ES-I3 (cell line): ENCODE measurements around the gene AGXT.

Experiments used
- H3K36me3 ChIP-seq: 2 replicates; pipeline ENCODE4 v1.6.1; 2013; ENCODE audit warnings: mild to moderate bottlenecking, low read length, control low read depth, moderate library complexity; ENCODE audit not compliant: insufficient read depth
- H3K4me1 ChIP-seq: 2 replicates; pipeline ENCODE4 v1.6.1; 2013; ENCODE audit warnings: mild to moderate bottlenecking, control low read depth, low read length; ENCODE audit not compliant: insufficient read depth
- H3K9ac ChIP-seq: 2 replicates; pipeline ENCODE4 v1.6.1; 2013; ENCODE audit warnings: low read depth, mild to moderate bottlenecking, low read length, moderate library complexity
- H3K9me3 ChIP-seq: 2 replicates; pipeline ENCODE4 v1.6.1; 2013; ENCODE audit warnings: mild to moderate bottlenecking, low read length, moderate library complexity; ENCODE audit not compliant: control insufficient read depth, insufficient read depth

AGXT gene

DNA sequence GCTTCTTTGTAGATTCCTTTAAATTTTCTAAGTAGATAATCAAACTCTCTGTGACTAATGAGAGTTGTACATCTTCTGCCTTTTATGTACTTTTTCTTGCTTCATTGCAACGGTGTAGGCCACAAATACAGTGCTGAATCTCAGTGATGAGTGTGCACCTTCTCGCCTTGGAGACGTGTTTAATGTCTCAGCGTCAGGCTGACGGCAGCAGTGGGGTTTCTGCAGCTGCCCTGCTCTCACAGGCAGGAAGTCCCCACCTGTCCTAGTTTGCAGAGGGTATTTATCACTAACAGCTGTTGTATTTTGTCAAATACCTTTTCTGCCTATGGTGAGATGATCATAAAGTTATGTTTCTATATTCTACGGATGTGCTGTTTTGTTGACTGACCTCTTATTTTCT is 13.3 kb downstream of the AGXT start:
- H3K9me3 ChIP-seq, result no peaks in the 10 kb centered on the region

DNA sequence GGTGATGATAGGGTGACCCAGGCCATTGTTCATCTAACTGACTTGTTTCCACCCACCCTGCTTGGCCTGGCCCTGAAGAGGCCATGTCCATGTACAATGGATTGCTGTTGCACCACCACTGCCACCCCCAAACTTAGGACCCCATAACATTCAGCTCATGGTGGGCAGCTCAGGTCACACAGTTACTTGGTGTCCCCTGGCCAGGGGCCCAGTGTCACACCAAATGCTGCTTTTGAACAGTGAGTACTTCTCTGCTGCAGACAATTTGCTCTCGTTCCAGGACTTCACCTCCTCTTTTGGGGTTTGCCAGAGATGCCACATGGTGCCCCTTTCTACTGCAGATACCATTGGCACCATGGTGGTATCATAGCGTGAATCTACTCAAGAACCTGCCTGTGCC is 15.6 kb downstream of the AGXT start:
- H3K4me1 ChIP-seq, result no peaks in the 10 kb centered on the region
- H3K9me3 ChIP-seq, result no peaks in the 10 kb centered on the region
- no peak overlapping the region for H3K9ac ChIP-seq
- H3K36me3 ChIP-seq, result no peaks in the 10 kb centered on the region

More for the DNA sequence above, 13.3 kb downstream of the AGXT start:
- Histone ChIP-seq H3K9ac (no peak overlapping the region), H3K4me1 (no peaks in the 10 kb centered on the region), H3K36me3 (no peaks in the 10 kb centered on the region)

DNA sequence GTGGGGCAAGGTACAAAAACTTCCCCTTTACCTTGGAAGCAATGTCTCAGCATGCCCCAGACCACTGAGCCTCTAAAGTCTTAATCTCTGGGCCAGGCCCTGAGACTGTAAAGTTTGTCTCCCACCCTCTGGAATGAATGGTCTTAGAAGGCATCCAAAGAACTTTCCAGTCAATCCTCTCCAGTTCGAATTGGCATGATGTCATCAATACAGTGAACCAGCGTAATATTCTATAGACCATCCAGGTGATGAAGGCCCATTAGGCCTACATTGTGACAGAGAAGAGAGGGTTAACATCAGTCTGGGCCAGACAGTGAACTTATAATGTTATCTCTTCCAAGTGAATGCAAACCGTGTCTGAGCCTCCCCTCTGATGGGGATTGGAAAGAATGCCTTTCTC is 16.1 kb downstream of the AGXT start:
- H3K9ac ChIP-seq, result no peak overlapping the region
- H3K9me3 ChIP-seq, result no peaks in the 10 kb centered on the region
- H3K4me1 ChIP-seq, result no peaks in the 10 kb centered on the region
- no peaks in the 10 kb centered on the region for H3K36me3 ChIP-seq

DNA sequence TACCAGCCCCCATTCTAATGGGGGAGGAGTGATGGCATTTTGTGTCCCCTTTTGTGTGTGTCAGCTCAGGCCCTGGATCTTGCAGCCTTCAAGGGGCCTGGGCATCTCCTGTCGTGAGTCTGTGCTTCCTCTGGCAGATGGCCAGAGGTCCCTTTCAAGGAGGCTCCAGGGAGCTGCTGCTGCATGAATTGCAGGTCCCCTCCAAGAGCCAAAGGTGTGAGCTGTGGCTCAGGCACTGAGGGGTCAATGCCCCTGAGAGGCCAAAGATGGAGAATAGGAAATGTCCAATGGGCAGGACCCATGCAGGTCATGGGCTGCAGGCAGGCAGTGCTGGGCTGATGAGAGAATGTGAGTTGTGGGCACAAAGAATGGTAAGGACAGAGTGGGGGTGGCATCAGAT is 16.9 kb downstream of the AGXT start:
- no peaks in the 10 kb centered on the region for H3K4me1 ChIP-seq
- H3K36me3 ChIP-seq, result no peaks in the 10 kb centered on the region
- H3K9me3 ChIP-seq, result no peaks in the 10 kb centered on the region
- no peak overlapping the region for H3K9ac ChIP-seq

DNA sequence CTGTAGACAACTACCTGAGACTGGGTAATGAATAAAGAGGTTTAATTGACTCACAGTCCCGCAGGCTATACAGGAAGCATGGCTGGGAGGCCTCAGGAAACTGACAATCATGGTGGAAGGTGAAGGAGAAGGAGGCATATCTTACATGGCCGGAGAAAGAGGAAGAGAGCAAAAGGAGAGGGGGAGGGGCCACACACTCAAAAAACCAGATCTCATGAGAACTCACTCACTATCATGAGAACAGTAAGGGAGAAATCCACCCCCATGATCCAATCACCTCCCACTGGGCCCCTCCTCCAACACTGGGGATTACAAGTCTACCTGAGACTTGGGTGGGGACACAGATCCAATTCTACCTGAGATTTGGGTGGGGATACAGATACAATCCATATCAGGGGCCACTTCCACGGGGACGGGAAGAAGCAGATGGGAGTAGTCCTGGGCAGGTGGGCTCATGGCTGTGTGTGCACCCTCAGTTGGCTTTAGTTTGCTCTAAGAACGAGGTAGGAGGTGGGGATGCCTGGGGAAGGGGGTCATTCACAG is 17.5 kb downstream of the AGXT start:
- H3K4me1 ChIP-seq, result no peaks in the 10 kb centered on the region
- H3K9ac ChIP-seq, result no peak overlapping the region
- no peaks in the 10 kb centered on the region for H3K9me3 ChIP-seq
- no peaks in the 10 kb centered on the region for H3K36me3 ChIP-seq

DNA sequence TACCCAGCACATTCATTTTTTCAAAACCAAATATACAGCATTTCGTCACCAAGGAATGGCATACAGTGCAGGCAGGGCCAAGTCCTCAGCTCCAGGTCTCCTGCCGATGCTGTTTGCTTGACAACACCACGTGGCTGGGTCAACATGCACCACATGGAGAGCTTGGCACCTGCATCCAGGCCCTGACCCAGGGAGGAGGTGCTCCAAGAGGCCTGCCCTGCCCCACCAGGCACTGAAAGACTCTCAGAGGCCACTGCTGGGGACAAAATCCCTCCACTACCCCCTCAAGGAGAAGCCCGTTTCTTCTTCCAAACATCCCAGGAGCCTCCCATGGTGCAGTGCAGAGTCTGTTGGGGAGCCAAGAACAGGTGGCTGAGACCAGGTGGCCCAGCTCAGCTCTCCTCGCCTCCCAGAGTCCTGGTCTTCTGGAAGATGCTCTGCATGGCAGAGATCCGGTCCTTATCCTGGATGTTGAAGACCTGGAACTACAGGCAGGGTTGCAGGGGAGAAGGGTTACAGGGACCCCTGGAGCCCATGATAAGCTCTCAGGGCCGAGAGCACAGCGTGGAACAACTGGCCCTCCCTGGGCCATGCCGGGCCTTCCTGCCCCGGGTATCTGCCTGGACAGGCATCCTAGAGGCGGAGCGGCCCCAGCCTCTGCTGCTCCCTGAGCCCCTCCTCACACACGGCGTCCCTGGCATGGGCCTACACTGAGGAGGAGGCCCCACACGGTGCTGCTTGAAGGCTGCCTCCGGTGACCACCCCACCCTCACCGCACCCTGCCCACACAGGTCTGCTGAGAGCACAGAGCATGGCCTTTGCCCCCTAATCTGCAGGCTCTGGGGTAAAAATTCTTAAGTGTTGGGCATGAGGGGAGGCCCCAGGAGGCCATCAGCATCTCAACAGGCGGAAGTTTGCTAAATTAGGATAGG is 18.3 kb downstream of the AGXT start:
- Histone ChIP-seq H3K9me3 (no peaks in the 10 kb centered on the region), H3K9ac (no peak overlapping the region), H3K36me3 (no peaks in the 10 kb centered on the region), H3K4me1 (no peaks in the 10 kb centered on the region)

DNA sequence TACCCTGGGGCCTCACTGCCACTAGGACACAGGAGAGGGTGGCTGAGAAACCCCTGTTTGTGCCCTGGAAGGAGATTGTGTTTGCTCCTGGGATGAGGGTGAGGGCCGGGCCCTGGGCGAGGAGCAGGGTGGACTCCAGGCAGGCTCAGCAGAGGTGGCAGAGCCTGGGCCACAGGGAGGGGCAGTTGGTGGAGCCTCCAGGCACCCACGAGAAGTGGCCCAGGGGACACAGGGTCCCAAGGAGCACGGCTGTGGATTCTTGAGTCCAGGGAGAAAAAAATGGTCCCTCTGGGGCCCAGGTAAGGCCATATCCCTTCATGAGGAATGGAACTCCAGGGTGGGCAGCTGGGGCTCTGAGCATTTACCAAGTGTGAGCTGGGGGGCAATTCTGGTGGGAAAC is 19.0 kb downstream of the AGXT start:
- H3K9ac ChIP-seq, result no peak overlapping the region
- H3K36me3 ChIP-seq, result no peaks in the 10 kb centered on the region
- no peaks in the 10 kb centered on the region for H3K4me1 ChIP-seq
- H3K9me3 ChIP-seq, result no peaks in the 10 kb centered on the region

DNA sequence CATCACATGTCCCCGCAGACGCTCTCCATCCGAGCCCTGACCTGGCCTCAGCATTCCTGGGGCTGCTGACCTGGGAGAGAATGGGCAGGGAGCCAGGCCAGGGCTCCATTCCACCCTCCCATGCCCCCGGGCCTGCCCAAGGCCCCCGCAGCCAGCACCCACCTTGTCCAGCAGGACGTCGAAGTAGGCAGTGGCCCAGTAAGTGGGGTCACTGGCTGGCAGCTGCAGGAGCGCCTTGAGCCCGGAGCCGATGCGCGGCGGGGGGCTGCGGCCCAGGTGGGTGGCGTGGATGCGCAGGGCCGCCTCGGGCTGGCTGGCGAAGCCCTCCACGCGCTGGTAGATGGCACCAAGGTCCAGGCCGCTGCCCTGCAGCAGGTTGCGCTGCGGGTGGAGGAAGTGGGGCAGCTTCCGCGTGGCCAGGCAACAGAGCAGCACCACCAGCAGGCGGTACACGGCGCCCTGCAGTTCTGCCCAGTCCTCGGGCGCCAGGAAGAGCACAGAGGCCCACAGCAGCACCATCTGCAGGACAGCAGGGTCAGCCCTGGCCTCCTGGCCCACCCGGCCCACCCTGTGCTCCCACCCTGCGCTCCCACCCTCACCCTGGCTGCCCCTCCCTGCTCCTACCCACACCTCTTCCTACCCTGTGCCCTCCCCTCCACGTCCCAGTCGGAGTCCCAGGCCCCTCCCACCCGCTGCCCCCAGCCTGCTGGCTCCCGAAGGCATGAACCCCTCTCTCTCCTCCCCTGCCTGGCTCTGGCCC is 19.7 kb downstream of the AGXT start:
- Histone ChIP-seq H3K36me3 (no peaks in the 10 kb centered on the region), H3K9me3 (no peaks in the 10 kb centered on the region), H3K4me1 (no peaks in the 10 kb centered on the region; the same call in 1 of the 2 replicates), H3K9ac (no peak overlapping the region)

DNA sequence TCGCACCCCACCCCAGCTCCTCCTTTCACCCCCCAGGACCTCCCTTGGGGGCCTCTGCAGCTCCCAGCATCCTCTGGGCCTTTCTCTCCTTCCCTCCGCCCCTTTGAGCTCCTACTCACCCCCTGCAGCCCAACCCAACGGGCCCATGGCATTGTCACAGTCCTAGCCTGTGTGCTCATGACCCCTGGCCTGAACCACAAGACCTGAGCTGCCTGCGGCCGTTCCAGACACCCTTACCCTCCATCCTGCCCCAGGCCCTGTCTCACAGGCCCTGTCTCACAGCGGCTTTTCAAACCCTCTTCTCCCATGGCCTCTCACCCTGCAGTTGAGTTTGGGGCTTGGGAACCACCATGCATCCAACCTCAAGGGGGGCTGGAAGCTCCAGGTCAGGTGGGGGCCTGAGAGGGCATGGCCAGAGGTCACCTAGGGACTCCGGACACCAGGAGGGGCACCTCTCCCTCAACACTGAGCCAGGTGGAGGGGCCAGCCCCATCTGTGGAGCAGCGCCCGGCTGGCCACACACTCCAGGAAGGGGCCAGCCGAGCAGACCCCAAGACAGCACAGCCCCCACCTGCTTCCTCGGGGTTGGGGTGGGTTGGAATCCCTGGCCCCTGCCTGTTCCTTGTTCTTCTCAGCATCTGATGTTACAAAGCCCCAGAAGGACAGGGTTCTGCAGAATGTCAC is 20.4 kb downstream of the AGXT start:
- Histone ChIP-seq H3K9ac (no peak overlapping the region), H3K36me3 (no peaks in the 10 kb centered on the region), H3K9me3 (no peaks in the 10 kb centered on the region), H3K4me1 (peaks cover 6% of the 10 kb centered on the region; the same call in 1 of the 2 replicates)

DNA sequence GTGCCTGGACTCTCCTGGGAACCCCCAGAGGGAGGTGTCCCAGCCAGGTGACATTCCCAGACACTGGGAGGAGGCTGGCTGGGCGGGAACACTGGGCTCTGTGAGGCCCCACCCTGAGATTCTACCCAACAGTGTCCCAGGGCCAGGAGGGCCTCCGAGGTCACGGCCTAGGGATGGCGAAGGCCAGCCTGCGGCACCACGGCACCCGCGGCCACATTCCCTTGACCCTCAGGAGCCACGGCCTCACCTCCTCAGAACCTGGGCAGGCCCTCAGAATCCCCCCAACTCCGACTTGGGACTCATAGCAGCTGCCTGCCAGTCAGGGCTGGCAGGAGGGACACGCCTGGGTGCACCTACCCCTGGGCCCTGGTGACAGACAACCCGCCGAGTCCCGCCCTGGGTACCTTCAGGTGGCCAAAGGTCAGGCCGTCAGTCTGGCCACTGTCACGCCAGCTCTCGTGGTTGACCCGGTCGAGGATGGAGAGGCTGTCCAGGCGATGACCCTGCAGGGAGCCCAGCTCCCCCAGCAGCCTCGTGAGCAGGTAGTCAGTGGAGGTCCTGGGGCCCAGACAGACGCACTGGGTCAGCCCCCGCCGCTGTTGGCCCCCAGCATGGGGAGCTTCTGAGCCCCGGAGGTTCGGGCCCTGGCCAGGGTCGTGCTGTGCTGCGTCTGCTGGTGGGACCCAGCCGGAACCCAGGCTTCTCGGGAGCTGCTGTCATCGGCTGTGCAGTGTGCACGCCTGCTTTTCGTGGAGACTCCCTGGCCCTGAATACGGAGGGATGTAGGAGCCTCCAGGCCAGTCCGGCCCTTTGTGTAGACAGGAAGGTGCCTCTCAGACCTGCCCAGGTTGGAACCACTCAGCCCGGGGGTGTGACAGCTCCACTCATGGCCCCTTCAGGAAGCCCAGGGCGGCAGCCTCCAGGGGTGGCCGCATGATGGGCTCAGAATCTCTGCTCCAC is 21.3 kb downstream of the AGXT start:
- no peaks in the 10 kb centered on the region for H3K9me3 ChIP-seq
- no peaks in the 10 kb centered on the region for H3K36me3 ChIP-seq
- H3K9ac ChIP-seq, result no peak overlapping the region
- peaks cover 7% of the 10 kb centered on the region; the same call in 1 of the 2 replicates for H3K4me1 ChIP-seq

DNA sequence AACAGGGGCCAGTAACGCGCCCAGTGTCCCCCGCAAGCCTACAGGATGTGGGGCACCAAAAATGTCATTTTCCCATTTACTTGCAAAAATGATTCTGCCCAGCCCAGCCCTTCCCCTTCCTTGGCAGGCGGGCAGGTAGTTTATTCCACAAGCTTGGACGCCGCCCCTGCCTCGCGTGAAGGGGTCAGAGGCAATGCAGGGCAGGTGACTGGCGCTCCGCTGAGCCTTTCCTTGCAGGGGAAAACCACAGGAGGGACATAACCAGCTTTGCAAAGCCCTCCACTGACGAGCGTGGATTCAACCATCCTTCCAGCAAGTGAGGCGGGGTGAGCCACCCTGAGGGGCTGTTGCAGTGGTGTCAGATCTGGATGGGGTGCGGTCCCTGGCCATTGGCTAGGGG is 22.1 kb downstream of the AGXT start:
- Histone ChIP-seq H3K4me1 (peaks cover 7% of the 10 kb centered on the region; the same call in 1 of the 2 replicates), H3K36me3 (no peaks in the 10 kb centered on the region), H3K9ac (no peak overlapping the region), H3K9me3 (no peaks in the 10 kb centered on the region)

DNA sequence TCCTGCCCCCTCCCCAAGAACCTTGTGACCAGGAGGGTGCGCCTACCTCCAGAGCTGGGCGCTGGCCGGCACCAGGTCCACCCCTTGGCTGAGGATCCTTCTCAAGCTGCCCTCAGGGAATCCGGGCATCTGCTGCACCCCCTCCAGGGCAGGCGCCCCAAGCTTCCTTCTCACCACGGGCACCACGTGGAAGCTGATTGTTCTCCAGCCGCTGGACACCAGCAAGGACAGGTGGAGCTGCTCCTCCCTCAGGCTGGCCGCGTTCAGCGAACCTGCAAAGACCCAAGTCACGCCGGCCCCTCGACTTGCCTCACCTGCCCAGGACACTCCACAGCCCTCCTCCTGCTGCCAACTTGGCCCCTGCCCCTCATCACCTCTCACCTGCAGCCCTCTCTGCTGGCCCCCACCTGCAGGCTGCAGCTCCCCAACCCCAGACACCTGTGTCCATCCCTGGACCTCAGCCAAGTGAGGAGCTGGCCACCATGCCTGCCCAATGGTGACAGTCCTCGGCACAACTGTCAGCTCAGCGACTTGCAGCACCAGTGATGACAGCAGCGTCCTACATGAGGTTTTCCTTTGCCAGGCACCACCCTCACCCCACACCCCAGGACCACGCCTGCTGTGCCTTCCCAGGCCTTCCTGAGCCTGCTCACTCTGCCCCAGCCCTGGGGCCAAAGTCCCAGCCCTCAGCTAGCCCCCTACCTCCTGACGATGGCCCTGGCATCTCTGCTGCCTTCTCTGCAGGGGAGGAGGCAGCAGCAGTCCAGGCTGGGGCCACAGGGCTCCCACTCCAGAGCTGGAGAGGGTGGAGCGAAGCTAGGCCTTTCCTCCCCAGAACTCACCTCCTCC is 23.1 kb downstream of the AGXT start:
- Histone ChIP-seq H3K4me1 (peaks cover 7% of the 10 kb centered on the region; the same call in 1 of the 2 replicates), H3K36me3 (no peaks in the 10 kb centered on the region), H3K9me3 (no peaks in the 10 kb centered on the region), H3K9ac (no peak overlapping the region)

DNA sequence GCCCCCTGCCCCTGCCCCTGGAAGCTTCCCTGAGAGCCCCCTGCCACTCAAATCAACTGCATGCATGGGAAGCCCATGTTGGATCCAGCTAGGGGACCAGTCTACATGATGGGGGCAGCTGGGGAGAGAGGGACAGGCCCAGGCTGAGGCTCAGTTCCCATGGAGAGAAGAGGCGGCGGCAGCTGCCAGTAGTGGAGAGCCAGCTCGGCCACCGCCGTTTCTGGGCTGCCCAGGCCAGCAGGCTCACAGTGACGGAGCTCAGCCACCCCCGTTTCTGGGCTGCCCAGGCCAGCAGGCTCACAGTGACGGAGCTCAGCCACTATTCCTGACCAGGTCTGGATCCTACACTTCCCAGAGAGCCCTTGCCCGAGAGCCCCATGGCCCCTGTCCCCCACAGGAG is 23.7 kb downstream of the AGXT start:
- Histone ChIP-seq H3K9me3 (no peaks in the 10 kb centered on the region), H3K36me3 (no peaks in the 10 kb centered on the region), H3K9ac (no peak overlapping the region), H3K4me1 (peaks cover 7% of the 10 kb centered on the region; the same call in 1 of the 2 replicates)
